ENCODE data around the gene GRIP1. TPM values are rescaled to one million over a fixed set of nuclear protein-coding genes. Genes with fewer than 3 reads are reported as not detected.

The GRIP1 gene
- total RNA-seq, 1 donor from 2014 or later: 3.1 TPM

DNA sequence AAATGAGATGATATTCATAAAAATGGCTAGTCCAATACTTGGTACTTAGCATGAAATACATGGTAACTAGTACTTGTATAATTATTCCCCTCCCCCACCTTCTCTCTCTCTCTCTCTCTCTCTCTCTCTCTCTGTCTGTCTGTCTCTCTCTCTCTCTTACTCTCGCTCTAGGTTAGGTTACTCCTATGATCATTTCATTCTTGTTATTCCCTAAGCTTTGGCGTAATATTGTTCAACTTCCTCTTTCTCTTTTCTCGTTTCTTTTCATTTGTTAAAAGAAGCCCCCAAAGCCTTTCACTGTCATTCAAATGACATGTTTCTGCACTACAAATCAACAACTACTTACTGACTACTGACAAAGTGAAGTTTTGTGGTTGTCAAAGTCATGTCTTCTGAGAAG is 89.8 kb downstream of the GRIP1 start:
- H3K9me3 ChIP-seq (ENCODE audit: control insufficient read depth in 3 of 3, low read length in 3 of 3): no peaks in the 10 kb centered on the region
- H3K9ac ChIP-seq (ENCODE audit: low read depth in 1 of 3, low read length in 3 of 3): no peak overlapping the region
- no peak overlapping the region for H3K4me3 ChIP-seq (ENCODE audit: low read length in 3 of 3)
- H3K27ac ChIP-seq (ENCODE audit: low read depth, low read length): no peak overlapping the region
- no peaks in the 10 kb centered on the region for H3K27me3 ChIP-seq (ENCODE audit: control insufficient read depth in 3 of 3, insufficient read depth in 3 of 3, low read length in 3 of 3)
- no peaks in the 10 kb centered on the region for H3K4me1 ChIP-seq (ENCODE audit: control insufficient read depth in 3 of 3, insufficient read depth in 3 of 3, low read length in 3 of 3)
- H3K36me3 ChIP-seq (ENCODE audit: control insufficient read depth in 3 of 3, insufficient read depth in 3 of 3, low read length in 3 of 3): no peaks in the 10 kb centered on the region

DNA sequence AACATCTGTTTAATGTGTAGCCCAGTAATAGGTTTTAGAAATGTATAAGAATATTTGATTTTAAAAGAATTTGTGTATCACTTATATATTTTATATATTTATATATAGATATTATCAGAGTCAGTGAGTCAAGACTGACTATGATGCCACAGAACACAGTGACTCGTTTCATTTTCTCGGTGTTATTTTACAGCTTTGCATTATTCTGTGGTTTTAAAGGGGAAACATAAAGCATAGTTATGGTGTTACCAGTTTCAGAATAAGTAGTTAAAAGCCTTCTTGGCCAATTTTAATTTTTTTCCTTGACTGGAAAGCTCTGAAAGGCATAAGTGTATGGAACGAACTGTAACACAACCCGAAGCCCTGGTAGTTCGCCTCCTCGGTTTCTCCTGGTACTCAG is 91.0 kb downstream of the GRIP1 start:
- H3K27ac ChIP-seq (ENCODE audit: low read depth, low read length): no peak overlapping the region
- H3K4me3 ChIP-seq (ENCODE audit: low read length in 3 of 3): no peak overlapping the region
- no peaks in the 10 kb centered on the region for H3K4me1 ChIP-seq (ENCODE audit: control insufficient read depth in 3 of 3, insufficient read depth in 3 of 3, low read length in 3 of 3)
- H3K36me3 ChIP-seq (ENCODE audit: control insufficient read depth in 3 of 3, insufficient read depth in 3 of 3, low read length in 3 of 3): no peaks in the 10 kb centered on the region
- no peaks in the 10 kb centered on the region for H3K9me3 ChIP-seq (ENCODE audit: control insufficient read depth in 3 of 3, low read length in 3 of 3)
- no peak overlapping the region for H3K9ac ChIP-seq (ENCODE audit: low read depth in 1 of 3, low read length in 3 of 3)
- H3K27me3 ChIP-seq (ENCODE audit: control insufficient read depth in 3 of 3, insufficient read depth in 3 of 3, low read length in 3 of 3): no peaks in the 10 kb centered on the region

DNA sequence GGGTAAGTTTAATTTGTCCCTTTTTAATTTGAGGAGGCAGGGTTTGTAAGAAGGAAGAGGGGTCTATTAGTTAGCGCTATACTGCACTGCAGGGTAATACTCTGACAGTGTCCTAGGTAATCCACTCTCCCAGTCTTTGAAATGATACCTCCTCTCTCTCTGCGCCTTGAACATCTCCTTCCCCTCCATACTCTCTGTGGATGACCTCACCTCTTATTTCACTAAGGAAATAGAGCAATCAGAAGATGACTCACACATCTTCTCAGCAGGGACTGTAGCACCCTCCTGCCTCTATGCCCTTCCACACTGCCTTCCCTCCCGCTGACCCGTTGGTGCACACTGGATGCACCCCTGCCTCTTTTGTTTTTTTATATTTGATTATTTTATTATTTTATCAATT is 94.2 kb downstream of the GRIP1 start:
- H3K27me3 ChIP-seq (ENCODE audit: control insufficient read depth in 3 of 3, insufficient read depth in 3 of 3, low read length in 3 of 3): no peaks in the 10 kb centered on the region
- no peak overlapping the region for H3K9ac ChIP-seq (ENCODE audit: low read depth in 1 of 3, low read length in 3 of 3)
- no peak overlapping the region for H3K4me3 ChIP-seq (ENCODE audit: low read length in 3 of 3)
- no peaks in the 10 kb centered on the region for H3K9me3 ChIP-seq (ENCODE audit: control insufficient read depth in 3 of 3, low read length in 3 of 3)
- H3K4me1 ChIP-seq (ENCODE audit: control insufficient read depth in 3 of 3, insufficient read depth in 3 of 3, low read length in 3 of 3): no peaks in the 10 kb centered on the region
- H3K36me3 ChIP-seq (ENCODE audit: control insufficient read depth in 3 of 3, insufficient read depth in 3 of 3, low read length in 3 of 3): no peaks in the 10 kb centered on the region
- H3K27ac ChIP-seq (ENCODE audit: low read depth, low read length): no peak overlapping the region

DNA sequence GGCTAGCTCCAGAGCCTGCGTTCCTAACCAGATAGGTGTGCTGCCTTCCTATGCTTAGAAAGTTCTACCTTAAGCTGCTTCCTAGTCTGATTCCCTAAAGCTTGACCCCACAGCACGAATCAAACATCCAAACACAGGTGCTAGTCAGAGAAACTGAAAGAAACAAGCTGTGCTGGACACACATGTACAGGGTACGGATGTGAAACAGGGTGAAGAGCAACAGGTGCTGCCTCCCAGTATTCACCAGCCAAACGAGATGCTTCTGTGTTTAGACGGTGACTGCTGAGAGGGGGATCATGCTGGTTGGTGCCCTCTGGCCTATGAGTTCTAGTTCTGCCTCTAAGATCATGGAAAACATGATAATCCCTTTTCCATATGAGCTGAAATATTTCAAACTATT is 105.3 kb downstream of the GRIP1 start:
- H3K36me3 ChIP-seq (ENCODE audit: control insufficient read depth in 3 of 3, insufficient read depth in 3 of 3, low read length in 3 of 3): no peaks in the 10 kb centered on the region
- no peaks in the 10 kb centered on the region for H3K9me3 ChIP-seq (ENCODE audit: control insufficient read depth in 3 of 3, low read length in 3 of 3)
- H3K9ac ChIP-seq (ENCODE audit: low read depth in 1 of 3, low read length in 3 of 3): no peak overlapping the region
- H3K27ac ChIP-seq (ENCODE audit: low read depth, low read length): no peak overlapping the region
- no peaks in the 10 kb centered on the region for H3K4me1 ChIP-seq (ENCODE audit: control insufficient read depth in 3 of 3, insufficient read depth in 3 of 3, low read length in 3 of 3)
- no peaks in the 10 kb centered on the region for H3K27me3 ChIP-seq (ENCODE audit: control insufficient read depth in 3 of 3, insufficient read depth in 3 of 3, low read length in 3 of 3)
- no peak overlapping the region for H3K4me3 ChIP-seq (ENCODE audit: low read length in 3 of 3)

DNA sequence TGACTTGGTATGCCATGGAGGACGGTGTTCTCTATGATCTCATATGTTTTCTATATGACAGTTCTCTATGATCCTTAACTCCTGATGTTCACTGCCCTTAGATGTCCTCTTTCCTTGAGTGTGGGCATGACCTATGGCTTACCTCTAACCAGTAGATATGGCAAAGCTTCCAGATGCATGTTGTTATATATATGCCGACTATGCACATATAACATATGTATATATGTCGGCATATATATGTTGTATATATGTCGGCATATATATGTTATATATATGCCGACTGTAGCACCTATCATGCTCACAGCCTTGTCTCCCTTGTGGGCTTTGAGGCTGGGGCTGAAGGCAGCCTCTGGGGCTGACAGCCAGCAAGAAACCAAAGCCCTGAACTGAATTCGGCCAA is 106.0 kb downstream of the GRIP1 start:
- no peak overlapping the region for H3K27ac ChIP-seq (ENCODE audit: low read depth, low read length)
- no peaks in the 10 kb centered on the region for H3K27me3 ChIP-seq (ENCODE audit: control insufficient read depth in 3 of 3, insufficient read depth in 3 of 3, low read length in 3 of 3)
- H3K9me3 ChIP-seq (ENCODE audit: control insufficient read depth in 3 of 3, low read length in 3 of 3): no peaks in the 10 kb centered on the region
- H3K36me3 ChIP-seq (ENCODE audit: control insufficient read depth in 3 of 3, insufficient read depth in 3 of 3, low read length in 3 of 3): no peaks in the 10 kb centered on the region
- H3K9ac ChIP-seq (ENCODE audit: low read depth in 1 of 3, low read length in 3 of 3): no peak overlapping the region
- H3K4me1 ChIP-seq (ENCODE audit: control insufficient read depth in 3 of 3, insufficient read depth in 3 of 3, low read length in 3 of 3): no peaks in the 10 kb centered on the region
- H3K4me3 ChIP-seq (ENCODE audit: low read length in 3 of 3): no peak overlapping the region

DNA sequence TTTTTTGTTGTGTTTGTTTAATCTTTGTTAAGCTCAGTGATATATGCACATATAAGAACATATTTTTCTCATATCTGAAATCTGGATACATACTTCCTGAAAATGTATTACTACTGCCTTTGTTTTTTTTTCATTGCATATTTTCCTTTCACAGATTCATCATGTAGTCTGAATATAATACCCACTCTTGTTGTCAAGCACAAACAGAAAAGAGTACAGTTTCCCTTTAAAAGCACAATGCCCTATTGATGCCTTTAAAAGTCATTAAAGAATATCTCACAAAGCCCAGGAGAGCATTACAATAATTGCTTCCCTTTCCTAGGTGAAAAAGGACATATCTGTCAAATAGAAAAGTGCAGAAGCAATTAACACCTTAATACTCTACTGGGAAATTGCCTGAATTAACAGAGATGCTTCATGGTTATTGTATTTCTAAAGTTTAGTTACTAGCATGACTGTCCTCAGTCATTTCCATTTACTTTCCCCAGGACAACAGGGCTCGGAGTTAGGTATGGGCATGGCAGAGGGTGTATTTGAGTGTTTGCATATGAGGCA is 107.4 kb downstream of the GRIP1 start:
- no peaks in the 10 kb centered on the region for H3K27me3 ChIP-seq (ENCODE audit: control insufficient read depth in 3 of 3, insufficient read depth in 3 of 3, low read length in 3 of 3)
- H3K4me1 ChIP-seq (ENCODE audit: control insufficient read depth in 3 of 3, insufficient read depth in 3 of 3, low read length in 3 of 3): no peaks in the 10 kb centered on the region
- no peaks in the 10 kb centered on the region for H3K9me3 ChIP-seq (ENCODE audit: control insufficient read depth in 3 of 3, low read length in 3 of 3)
- no peak overlapping the region for H3K27ac ChIP-seq (ENCODE audit: low read depth, low read length)
- no peaks in the 10 kb centered on the region for H3K36me3 ChIP-seq (ENCODE audit: control insufficient read depth in 3 of 3, insufficient read depth in 3 of 3, low read length in 3 of 3)
- H3K9ac ChIP-seq (ENCODE audit: low read depth in 1 of 3, low read length in 3 of 3): no peak overlapping the region
- H3K4me3 ChIP-seq (ENCODE audit: low read length in 3 of 3): no peak overlapping the region

DNA sequence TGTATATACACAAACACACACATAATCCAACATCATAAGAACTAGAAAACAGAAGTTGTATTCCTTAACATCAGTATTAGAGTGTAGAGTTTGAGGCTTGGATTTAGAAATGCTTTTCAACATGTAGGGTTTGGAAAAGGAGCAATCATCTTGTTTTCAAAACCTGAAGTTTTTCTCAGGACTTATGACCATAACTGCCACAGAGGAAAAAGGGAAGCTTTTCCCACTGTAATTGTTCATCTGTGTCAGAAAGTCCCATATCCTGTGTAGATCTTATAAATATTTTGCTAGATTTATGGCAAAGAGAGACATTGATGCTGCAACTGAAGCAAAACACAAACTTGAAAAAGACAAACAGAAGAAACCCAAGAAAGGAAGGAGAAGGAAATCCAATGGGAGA is 115.7 kb downstream of the GRIP1 start:
- Histone ChIP-seq H3K27me3 (ENCODE audit: control insufficient read depth in 3 of 3, insufficient read depth in 3 of 3, low read length in 3 of 3) (no peaks in the 10 kb centered on the region), H3K9ac (ENCODE audit: low read depth in 1 of 3, low read length in 3 of 3) (no peak overlapping the region), H3K4me1 (ENCODE audit: control insufficient read depth in 3 of 3, insufficient read depth in 3 of 3, low read length in 3 of 3) (no peaks in the 10 kb centered on the region), H3K27ac (ENCODE audit: low read depth, low read length) (no peak overlapping the region), H3K9me3 (ENCODE audit: control insufficient read depth in 3 of 3, low read length in 3 of 3) (peaks cover 3 to 10% (median 5%) of the 10 kb centered on the region in 3 donors), H3K36me3 (ENCODE audit: control insufficient read depth in 3 of 3, insufficient read depth in 3 of 3, low read length in 3 of 3) (no peaks in the 10 kb centered on the region), H3K4me3 (ENCODE audit: low read length in 3 of 3) (no peak overlapping the region)

DNA sequence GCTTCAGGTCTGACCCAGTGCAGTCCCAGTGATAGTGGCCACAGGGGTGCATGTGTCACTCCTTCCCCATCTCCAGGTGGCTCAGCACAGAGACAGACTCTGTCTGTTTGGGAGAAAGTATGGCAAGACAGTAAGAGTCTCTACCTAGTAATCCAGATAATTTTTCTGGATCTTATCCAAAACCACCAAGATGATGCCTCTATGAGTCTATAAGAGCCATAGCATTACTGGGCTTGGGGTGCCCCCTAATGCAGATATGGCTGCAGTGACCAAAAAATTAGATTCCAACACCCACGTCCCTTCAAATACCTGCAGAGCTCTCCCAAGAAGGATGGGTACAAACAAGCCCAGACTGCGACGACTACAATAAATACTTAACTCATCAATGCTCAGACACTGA is 123.8 kb downstream of the GRIP1 start:
- H3K27me3 ChIP-seq (ENCODE audit: control insufficient read depth in 3 of 3, insufficient read depth in 3 of 3, low read length in 3 of 3): no peaks in the 10 kb centered on the region
- H3K4me1 ChIP-seq (ENCODE audit: control insufficient read depth in 3 of 3, insufficient read depth in 3 of 3, low read length in 3 of 3): no peaks in the 10 kb centered on the region
- H3K4me3 ChIP-seq (ENCODE audit: low read length in 3 of 3): no peak overlapping the region
- no peaks in the 10 kb centered on the region for H3K36me3 ChIP-seq (ENCODE audit: control insufficient read depth in 3 of 3, insufficient read depth in 3 of 3, low read length in 3 of 3)
- no peak overlapping the region for H3K27ac ChIP-seq (ENCODE audit: low read depth, low read length)
- no peak overlapping the region for H3K9ac ChIP-seq (ENCODE audit: low read depth in 1 of 3, low read length in 3 of 3)
- no peaks in the 10 kb centered on the region for H3K9me3 ChIP-seq (ENCODE audit: control insufficient read depth in 3 of 3, low read length in 3 of 3)

DNA sequence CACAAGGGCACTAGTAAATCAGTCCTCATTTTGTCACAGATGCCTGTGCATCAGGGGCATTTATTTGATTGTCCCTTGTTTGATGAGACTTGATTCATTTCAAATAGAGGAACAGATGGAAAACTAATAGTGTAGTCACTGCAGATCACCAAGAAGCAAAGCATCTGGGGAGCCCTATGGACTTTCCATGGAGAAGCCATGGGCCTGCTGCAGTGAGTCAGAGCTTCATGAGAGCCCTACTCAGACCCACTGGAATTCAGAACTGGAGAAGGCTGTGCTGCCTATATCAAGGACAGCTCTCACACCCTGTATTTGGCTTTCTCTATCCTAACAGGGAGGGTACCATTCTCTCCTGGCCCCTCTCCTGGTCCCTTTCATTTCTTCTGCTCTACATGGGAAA is 126.2 kb downstream of the GRIP1 start:
- no peak overlapping the region for H3K27ac ChIP-seq (ENCODE audit: low read depth, low read length)
- H3K9me3 ChIP-seq (ENCODE audit: control insufficient read depth in 3 of 3, low read length in 3 of 3): no peaks in the 10 kb centered on the region
- H3K4me3 ChIP-seq (ENCODE audit: low read length in 3 of 3): no peak overlapping the region
- no peaks in the 10 kb centered on the region for H3K36me3 ChIP-seq (ENCODE audit: control insufficient read depth in 3 of 3, insufficient read depth in 3 of 3, low read length in 3 of 3)
- no peak overlapping the region for H3K9ac ChIP-seq (ENCODE audit: low read depth in 1 of 3, low read length in 3 of 3)
- no peaks in the 10 kb centered on the region for H3K27me3 ChIP-seq (ENCODE audit: control insufficient read depth in 3 of 3, insufficient read depth in 3 of 3, low read length in 3 of 3)
- no peaks in the 10 kb centered on the region for H3K4me1 ChIP-seq (ENCODE audit: control insufficient read depth in 3 of 3, insufficient read depth in 3 of 3, low read length in 3 of 3)

DNA sequence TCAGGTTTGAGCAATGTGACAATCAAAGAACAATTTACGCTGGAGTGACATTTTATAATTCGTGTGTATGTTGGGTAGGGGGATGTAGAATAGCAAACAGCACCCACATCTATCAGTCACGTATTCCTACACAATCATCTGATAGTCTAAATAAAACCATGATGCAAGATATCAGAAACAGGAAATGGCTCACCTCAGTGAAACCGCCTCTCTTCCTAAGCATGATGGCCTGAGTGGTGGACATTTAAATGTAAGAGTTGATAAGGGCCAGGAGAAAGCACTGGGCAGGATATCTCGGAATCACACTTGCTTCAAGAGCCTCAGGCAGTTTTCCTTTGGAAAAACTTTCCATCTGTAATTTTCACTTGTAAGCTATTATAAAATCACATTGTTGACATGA is 128.2 kb downstream of the GRIP1 start:
- Histone ChIP-seq H3K4me3 (ENCODE audit: low read length in 3 of 3) (no peak overlapping the region), H3K36me3 (ENCODE audit: control insufficient read depth in 3 of 3, insufficient read depth in 3 of 3, low read length in 3 of 3) (no peaks in the 10 kb centered on the region), H3K9me3 (ENCODE audit: control insufficient read depth in 3 of 3, low read length in 3 of 3) (no peaks in the 10 kb centered on the region), H3K27ac (ENCODE audit: low read depth, low read length) (no peak overlapping the region), H3K9ac (ENCODE audit: low read depth in 1 of 3, low read length in 3 of 3) (no peak overlapping the region), H3K27me3 (ENCODE audit: control insufficient read depth in 3 of 3, insufficient read depth in 3 of 3, low read length in 3 of 3) (no peaks in the 10 kb centered on the region), H3K4me1 (ENCODE audit: control insufficient read depth in 3 of 3, insufficient read depth in 3 of 3, low read length in 3 of 3) (no peaks in the 10 kb centered on the region)

DNA sequence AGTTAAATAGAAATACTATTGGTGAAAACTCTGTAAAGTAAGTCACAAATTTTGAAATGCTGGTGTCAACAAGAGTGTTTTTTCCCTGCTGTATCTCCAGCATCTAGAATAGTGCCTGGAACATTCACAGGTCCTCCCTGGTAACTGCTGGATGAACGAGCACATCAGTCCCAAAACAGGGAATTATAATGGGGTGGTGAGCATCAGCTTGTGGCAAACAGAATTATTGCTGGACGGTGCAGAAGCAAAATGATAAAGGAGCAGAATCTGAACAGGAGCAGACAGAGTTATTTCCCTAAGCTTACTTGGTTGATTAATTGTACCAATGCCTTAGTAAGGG is 129.9 kb downstream of the GRIP1 start:
- Histone ChIP-seq H3K27ac (ENCODE audit: low read depth, low read length) (no peak overlapping the region), H3K4me3 (ENCODE audit: low read length in 3 of 3) (no peak overlapping the region), H3K27me3 (ENCODE audit: control insufficient read depth in 3 of 3, insufficient read depth in 3 of 3, low read length in 3 of 3) (no peaks in the 10 kb centered on the region), H3K9ac (ENCODE audit: low read depth in 1 of 3, low read length in 3 of 3) (no peak overlapping the region), H3K36me3 (ENCODE audit: control insufficient read depth in 3 of 3, insufficient read depth in 3 of 3, low read length in 3 of 3) (no peaks in the 10 kb centered on the region), H3K9me3 (ENCODE audit: control insufficient read depth in 3 of 3, low read length in 3 of 3) (no peaks in the 10 kb centered on the region), H3K4me1 (ENCODE audit: control insufficient read depth in 3 of 3, insufficient read depth in 3 of 3, low read length in 3 of 3) (no peaks in the 10 kb centered on the region)
